Measurements from ENCODE around the gene ITPRID1. TPM values are rescaled to one million over a fixed set of nuclear protein-coding genes. Genes with fewer than 3 reads are reported as not detected.

Gene ITPRID1
- total RNA-seq, 1 donor from 2014 or later = not detected

GRCh38 chr7:31562002-31562401 is 48.1 kb downstream of the ITPRID1 start:
- Histone ChIP-seq H3K4me3 (no peak overlapping the region), H3K27ac (replicated peaks) (no peak overlapping the region), H3K4me1 (no peaks in the 10 kb centered on the region), H3K27me3 (ENCODE audit: low read depth) (peaks cover 35% of the 10 kb centered on the region), H3K36me3 (no peaks in the 10 kb centered on the region), H3K9me3 (replicated peaks) (no peaks in the 10 kb centered on the region)
- no peak for TF ChIP-seq CTCF (IDR thresholded peaks at IDR 0.05; ENCODE audit: borderline replicate concordance)
- no peak for DNase-seq
- intact Hi-C loops (cut with micrococcal nuclease) = no loop called here

GRCh38 chr7:31563522-31563921 is 49.6 kb downstream of the ITPRID1 start:
- Histone ChIP-seq H3K27me3 (ENCODE audit: low read depth) (peaks cover 36% of the 10 kb centered on the region), H3K4me1 (no peaks in the 10 kb centered on the region), H3K36me3 (no peaks in the 10 kb centered on the region), H3K4me3 (no peak overlapping the region), H3K9me3 (replicated peaks) (no peaks in the 10 kb centered on the region), H3K27ac (replicated peaks) (no peak overlapping the region)
- no peak for DNase-seq
- intact Hi-C loops (cut with micrococcal nuclease) = no loop called here
- no peak for TF ChIP-seq CTCF (IDR thresholded peaks at IDR 0.05; ENCODE audit: borderline replicate concordance)

GRCh38 chr7:31563951-31564350 is 50.1 kb downstream of the ITPRID1 start:
- no peak overlapping the region for H3K27ac ChIP-seq (replicated peaks)
- H3K4me3 ChIP-seq = no peak overlapping the region
- peaks cover 36% of the 10 kb centered on the region for H3K27me3 ChIP-seq (ENCODE audit: low read depth)
- intact Hi-C loops (cut with micrococcal nuclease) = no loop called here
- no peaks in the 10 kb centered on the region for H3K9me3 ChIP-seq (replicated peaks)
- TF ChIP-seq CTCF (IDR thresholded peaks at IDR 0.05; ENCODE audit: borderline replicate concordance) = no peak
- no peaks in the 10 kb centered on the region for H3K36me3 ChIP-seq
- no peaks in the 10 kb centered on the region for H3K4me1 ChIP-seq
- no peak for DNase-seq

- no peaks in the 10 kb centered on the region for H3K9me3 ChIP-seq (replicated peaks)
- H3K4me3 ChIP-seq = no peak overlapping the region
- no peaks in the 10 kb centered on the region for H3K36me3 ChIP-seq
- no peak for DNase-seq
- intact Hi-C loops (cut with micrococcal nuclease) = no loop called here
- no peaks in the 10 kb centered on the region for H3K4me1 ChIP-seq
- H3K27ac ChIP-seq (replicated peaks) = no peak overlapping the region
- H3K27me3 ChIP-seq (ENCODE audit: low read depth) = peaks cover 29% of the 10 kb centered on the region
- no peak for TF ChIP-seq CTCF (IDR thresholded peaks at IDR 0.05; ENCODE audit: borderline replicate concordance)
Observed at GRCh38 chr7:31564661-31565060, 50.8 kb downstream of the ITPRID1 start.

- peaks cover 25% of the 10 kb centered on the region for H3K27me3 ChIP-seq (ENCODE audit: low read depth)
- no peak overlapping the region for H3K27ac ChIP-seq (replicated peaks)
- no peaks in the 10 kb centered on the region for H3K9me3 ChIP-seq (replicated peaks)
- no peak for DNase-seq
- no peaks in the 10 kb centered on the region for H3K4me1 ChIP-seq
- no peak for TF ChIP-seq CTCF (IDR thresholded peaks at IDR 0.05; ENCODE audit: borderline replicate concordance)
- no peaks in the 10 kb centered on the region for H3K36me3 ChIP-seq
- no peak overlapping the region for H3K4me3 ChIP-seq
- intact Hi-C loops (cut with micrococcal nuclease) = no loop called here
Observed at GRCh38 chr7:31569528-31569927, 55.6 kb downstream of the ITPRID1 start.

- DNase-seq = no peak
- no peak overlapping the region for H3K27ac ChIP-seq (replicated peaks)
- intact Hi-C loops (cut with micrococcal nuclease) = no loop called here
Observed at GRCh38 chr7:31583526-31583925, 69.6 kb downstream of the ITPRID1 start.

More at GRCh38 chr7:31583526-31583925, 69.6 kb downstream of the ITPRID1 start:
- Histone ChIP-seq H3K4me3 (no peak overlapping the region), H3K27me3 (ENCODE audit: low read depth) (no peaks in the 10 kb centered on the region), H3K4me1 (no peaks in the 10 kb centered on the region), H3K36me3 (no peaks in the 10 kb centered on the region), H3K9me3 (replicated peaks) (peaks cover 9% of the 10 kb centered on the region)
- TF ChIP-seq CTCF (IDR thresholded peaks at IDR 0.05; ENCODE audit: borderline replicate concordance) = no peak
